HEK293 (cell line): ENCODE results near the gene FASTK.

ENCODE experiments used
- ZEB2 ChIP-seq: fragments of 450-650 bp; formaldehyde crosslinking; IDR thresholded peaks from 2 replicates; pipeline ENCODE4 v1.5.1; 2016; ENCODE audit warnings: missing biosample characterization, missing genetic modification characterization
- TF ChIP-seq, protein P1 (sequence below): fragments of 450-650 bp; formaldehyde crosslinking; IDR thresholded peaks from 2 replicates; pipeline ENCODE4 v1.5.1; 2016; ENCODE audit warnings: missing biosample characterization, missing genetic modification characterization
- TF ChIP-seq, protein P2 (sequence below): fragments of 450-650 bp; formaldehyde crosslinking; IDR thresholded peaks from 2 replicates; pipeline ENCODE4 v1.5.1; 2016; ENCODE audit warnings: missing biosample characterization, missing genetic modification characterization

DNA sequence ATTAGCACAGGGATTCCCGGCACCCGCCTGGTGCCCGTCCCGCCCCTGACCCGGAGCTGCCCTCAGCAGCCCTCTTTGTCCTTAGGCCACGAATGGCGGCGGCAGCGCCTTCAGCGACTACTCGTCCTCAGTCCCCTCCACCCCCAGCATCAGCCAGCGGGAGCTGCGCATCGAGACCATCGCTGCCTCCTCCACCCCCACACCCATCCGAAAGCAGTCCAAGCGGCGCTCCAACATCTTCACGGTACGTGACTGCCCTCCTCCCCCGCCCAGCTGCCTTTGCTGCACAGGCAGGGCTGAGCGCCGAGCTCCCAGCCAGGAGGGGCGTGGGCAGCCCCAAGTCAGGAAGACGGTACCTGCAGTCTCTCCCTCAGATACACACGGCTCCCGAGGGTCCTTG is 39.3 kb upstream of the FASTK start:
- TF ChIP-seq, protein P1, sequence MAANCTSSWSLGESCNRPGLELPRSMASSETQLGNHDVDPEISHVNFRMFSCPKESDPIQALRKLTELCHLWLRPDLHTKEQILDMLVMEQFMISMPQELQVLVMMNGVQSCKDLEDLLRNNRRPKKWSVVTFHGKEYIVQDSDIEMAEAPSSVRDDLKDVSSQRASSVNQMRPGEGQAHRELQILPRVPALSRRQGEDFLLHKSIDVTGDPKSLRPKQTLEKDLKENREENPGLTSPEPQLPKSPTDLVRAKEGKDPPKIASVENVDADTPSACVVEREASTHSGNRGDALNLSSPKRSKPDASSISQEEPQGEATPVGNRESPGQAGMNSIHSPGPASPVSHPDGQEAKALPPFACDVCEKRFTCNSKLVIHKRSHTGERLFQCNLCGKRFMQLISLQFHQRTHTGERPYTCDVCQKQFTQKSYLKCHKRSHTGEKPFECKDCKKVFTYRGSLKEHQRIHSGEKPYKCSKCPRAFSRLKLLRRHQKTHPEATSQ = no peak
- TF ChIP-seq, protein P2, sequence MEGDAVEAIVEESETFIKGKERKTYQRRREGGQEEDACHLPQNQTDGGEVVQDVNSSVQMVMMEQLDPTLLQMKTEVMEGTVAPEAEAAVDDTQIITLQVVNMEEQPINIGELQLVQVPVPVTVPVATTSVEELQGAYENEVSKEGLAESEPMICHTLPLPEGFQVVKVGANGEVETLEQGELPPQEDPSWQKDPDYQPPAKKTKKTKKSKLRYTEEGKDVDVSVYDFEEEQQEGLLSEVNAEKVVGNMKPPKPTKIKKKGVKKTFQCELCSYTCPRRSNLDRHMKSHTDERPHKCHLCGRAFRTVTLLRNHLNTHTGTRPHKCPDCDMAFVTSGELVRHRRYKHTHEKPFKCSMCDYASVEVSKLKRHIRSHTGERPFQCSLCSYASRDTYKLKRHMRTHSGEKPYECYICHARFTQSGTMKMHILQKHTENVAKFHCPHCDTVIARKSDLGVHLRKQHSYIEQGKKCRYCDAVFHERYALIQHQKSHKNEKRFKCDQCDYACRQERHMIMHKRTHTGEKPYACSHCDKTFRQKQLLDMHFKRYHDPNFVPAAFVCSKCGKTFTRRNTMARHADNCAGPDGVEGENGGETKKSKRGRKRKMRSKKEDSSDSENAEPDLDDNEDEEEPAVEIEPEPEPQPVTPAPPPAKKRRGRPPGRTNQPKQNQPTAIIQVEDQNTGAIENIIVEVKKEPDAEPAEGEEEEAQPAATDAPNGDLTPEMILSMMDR (tag by site-specific recombination) = no peak
- TF ChIP-seq ZEB2 = no peak
